GM18519 (cell line): ENCODE data around the gene TNC.

Experiments
- ATAC-seq: cut with Tn5 transposase; IDR thresholded peaks from one replicate; pipeline ENCODE4 v1.9.1; 2021; ENCODE audit warnings: mild to moderate bottlenecking, moderate library complexity; ENCODE audit not compliant: unreplicated experiment, low FRiP score

TNC gene

GRCh38 chr9:114981063-114981462 is 136.9 kb downstream of the TNC start:
- ATAC-seq: no peak

- ATAC-seq: no peak
Observed at GRCh38 chr9:114973216-114973615, 144.7 kb downstream of the TNC start.

- no peak for ATAC-seq
Observed at GRCh38 chr9:114972510-114973136, 145.3 kb downstream of the TNC start.
